A549 (cell line): Measurements from ENCODE around the gene MED27.

Experiments
- EP300 ChIP-seq, 2 experiments: fragments of >200 bp; sonication (Bioruptor Twin); formaldehyde crosslinking; IDR thresholded peaks; 2 replicates in 1 of 2; 3 replicates in 1 of 2; pipeline ENCODE4 v1.6.1; 2016 to 2017
- POLR2A ChIP-seq: IDR thresholded peaks from 2 replicates; pipeline ENCODE4 v1.6.1; 2012; ENCODE audit warnings: mild to moderate bottlenecking, low read length
- TF ChIP-seq, protein P1 (sequence below): fragments of >200 bp; sonication (Bioruptor Twin); formaldehyde crosslinking; IDR thresholded peaks from 3 replicates; pipeline ENCODE4 v1.5.1; 2016

DNA sequence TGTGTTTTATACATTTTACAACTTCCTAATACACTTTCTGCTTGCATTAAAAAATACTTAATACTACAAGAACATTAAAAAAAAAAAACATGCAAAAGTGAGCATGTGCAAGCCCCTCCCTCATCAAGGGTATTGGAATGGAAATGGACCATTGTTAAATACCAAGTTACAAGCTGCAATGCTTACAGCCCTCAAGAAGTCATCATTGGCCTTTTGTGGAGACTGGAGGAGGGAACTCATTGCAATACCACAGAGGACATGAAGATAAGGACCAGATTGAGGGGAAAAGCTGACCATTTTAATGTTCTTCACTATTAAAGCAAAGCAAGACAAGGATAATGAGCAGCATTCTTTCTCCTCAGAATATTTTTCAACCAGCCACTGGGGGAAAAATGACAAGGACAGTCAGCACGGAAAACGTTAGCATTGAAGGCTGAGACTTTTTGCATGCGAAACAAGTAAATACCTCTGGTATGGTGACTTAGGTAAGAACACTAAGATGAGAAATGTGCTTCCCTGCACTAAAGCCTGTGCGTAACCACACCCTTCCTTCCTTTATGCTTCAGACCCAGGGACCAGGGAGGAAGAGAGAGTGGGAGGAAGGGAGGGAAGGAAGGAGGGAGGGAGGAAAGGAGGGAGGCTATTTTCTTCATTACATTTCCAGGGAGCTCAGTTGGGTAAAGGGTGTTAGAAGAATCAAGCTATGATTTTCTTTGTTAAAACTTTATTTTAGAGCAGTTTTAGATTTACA is 198.7 kb downstream of the MED27 start:
- TF ChIP-seq EP300 (IDR thresholded peaks at IDR 0.05) (no peak), POLR2A (no peak)
- TF ChIP-seq, protein P1, sequence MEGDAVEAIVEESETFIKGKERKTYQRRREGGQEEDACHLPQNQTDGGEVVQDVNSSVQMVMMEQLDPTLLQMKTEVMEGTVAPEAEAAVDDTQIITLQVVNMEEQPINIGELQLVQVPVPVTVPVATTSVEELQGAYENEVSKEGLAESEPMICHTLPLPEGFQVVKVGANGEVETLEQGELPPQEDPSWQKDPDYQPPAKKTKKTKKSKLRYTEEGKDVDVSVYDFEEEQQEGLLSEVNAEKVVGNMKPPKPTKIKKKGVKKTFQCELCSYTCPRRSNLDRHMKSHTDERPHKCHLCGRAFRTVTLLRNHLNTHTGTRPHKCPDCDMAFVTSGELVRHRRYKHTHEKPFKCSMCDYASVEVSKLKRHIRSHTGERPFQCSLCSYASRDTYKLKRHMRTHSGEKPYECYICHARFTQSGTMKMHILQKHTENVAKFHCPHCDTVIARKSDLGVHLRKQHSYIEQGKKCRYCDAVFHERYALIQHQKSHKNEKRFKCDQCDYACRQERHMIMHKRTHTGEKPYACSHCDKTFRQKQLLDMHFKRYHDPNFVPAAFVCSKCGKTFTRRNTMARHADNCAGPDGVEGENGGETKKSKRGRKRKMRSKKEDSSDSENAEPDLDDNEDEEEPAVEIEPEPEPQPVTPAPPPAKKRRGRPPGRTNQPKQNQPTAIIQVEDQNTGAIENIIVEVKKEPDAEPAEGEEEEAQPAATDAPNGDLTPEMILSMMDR = no peak
